Measurements from ENCODE around the gene SH3YL1.
"Not testable (repeated sequence)": the region's sequence is repeated elsewhere in the genome, so short reads cannot be mapped to it uniquely, and the experiment has no call there.

Gene SH3YL1

DNA sequence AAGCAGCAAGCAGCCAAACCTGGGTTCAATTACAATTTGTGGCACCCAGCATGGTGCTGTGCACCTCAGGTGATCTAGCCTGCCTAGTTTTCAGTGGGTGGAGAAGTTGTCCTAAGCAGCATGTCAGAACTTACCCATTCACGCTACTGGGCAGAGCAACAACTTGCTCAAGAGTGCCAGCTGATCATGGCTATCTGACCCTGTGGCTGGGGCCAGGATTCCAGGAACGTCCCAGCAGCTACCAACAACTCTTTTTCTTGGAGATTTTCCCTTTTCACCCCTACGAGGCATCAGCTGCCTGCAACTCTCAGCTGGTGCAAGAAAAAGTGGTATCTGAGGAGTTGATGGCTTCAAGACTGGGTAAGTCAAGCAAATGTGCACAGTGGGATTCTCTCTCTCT is 83.5 kb downstream of the SH3YL1 start:
- DNase-seq (ENCODE audit: low read depth): no peak

DNA sequence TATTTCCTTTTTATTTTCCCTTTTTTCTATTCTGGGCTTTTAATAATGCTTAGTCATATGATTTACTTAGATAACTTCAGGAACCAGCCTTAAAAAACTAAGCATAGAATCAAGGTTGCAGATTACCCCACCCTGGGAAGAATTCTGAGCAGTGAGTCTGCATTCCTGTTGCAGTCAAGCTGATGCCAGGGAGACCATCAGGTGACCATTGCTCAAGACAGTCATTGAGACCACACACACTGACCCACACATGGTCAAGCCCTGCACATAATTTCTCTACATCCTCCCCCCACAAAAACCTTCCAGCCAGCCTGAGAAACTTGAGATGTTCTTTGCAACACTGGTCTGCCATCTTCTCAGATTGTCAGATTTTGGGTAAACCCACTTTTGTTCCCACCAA is 83.9 kb downstream of the SH3YL1 start:
- DNase-seq (ENCODE audit: low read depth): no peak

GRCh38 chr2:177733-178132 is 86.1 kb downstream of the SH3YL1 start:
- DNase-seq (ENCODE audit: low read depth): no peak

- DNase-seq (ENCODE audit: low read depth): no peak
Observed at GRCh38 chr2:176917-177316, 86.9 kb downstream of the SH3YL1 start.

GRCh38 chr2:175880-176820 is 87.7 kb downstream of the SH3YL1 start:
- no peak for DNase-seq (ENCODE audit: low read depth)

- no peak for DNase-seq (ENCODE audit: low read depth)
Observed at GRCh38 chr2:175161-175786, 88.6 kb downstream of the SH3YL1 start.

DNA sequence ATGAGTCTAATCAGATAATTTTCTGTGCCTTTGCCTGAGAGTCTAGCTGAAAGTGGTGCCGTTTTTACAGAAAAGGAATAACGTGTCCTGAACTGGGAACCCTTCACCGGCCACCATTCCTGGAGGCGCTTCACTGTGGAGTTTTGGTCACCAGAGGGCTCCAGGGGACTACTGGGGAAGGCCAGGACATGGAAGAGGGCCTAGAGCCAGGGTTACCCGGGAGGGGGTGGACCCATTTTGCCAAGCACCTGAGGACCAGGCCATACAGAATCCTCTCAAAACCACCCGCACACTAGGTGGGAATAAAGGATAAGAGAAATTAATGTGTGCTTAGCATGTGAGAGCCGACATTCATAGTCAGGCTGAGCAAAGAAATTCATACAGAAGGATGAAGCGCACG is 91.7 kb downstream of the SH3YL1 start:
- not testable (repeated sequence) for DNase-seq (ENCODE audit: low read depth)

DNA sequence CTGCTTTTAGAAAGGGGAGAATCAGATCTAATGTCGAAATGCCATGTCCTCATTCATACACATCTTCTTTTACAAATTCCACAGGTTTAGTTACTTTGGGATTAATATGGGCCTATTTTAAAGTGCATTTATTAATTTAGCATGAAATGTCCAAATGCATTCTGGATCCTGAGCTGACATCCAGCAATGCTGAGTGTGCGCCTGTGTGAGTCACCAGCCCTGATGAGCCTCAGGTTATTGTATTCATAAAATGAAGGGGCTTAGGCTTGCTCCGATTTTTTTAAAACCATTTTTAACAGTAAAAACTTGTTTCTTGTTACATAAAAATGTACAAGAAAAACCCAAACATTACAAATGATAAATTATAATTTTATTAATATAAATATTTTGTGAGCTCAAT is 94.1 kb downstream of the SH3YL1 start:
- DNase-seq (ENCODE audit: low read depth): no peak
